Activated T-cell treated with anti-CD3 and anti-CD28 coated beads for 48 hours (primary cell): ENCODE data around the gene OPTN.
"Not testable (repeated sequence)": the region's sequence is repeated elsewhere in the genome, so short reads cannot be mapped to it uniquely, and the experiment has no call there.

Source experiments
- DNase-seq: peaks from one replicate; pipeline ENCODE4 v3.0.0-alpha.2; 2020; ENCODE audit warnings: low read depth

The OPTN gene

GRCh38 chr10:13120786-13121499 is 21.0 kb downstream of the OPTN start:
- no peak for DNase-seq

GRCh38 chr10:13121500-13121854 is 21.5 kb downstream of the OPTN start:
- DNase-seq, result no peak

GRCh38 chr10:13136651-13137050 is 36.7 kb downstream of the OPTN start:
- DNase-seq, result no peak

GRCh38 chr10:13139150-13139549 is 39.2 kb downstream of the OPTN start:
- DNase-seq, result no peak

- no peak for DNase-seq
Measured at GRCh38 chr10:13139676-13140075, 39.7 kb downstream of the OPTN start.

GRCh38 chr10:13140627-13141190 is 40.7 kb downstream of the OPTN start:
- DNase-seq, result no peak

- DNase-seq, result no peak
Measured at GRCh38 chr10:13143766-13144165, 43.8 kb downstream of the OPTN start.

GRCh38 chr10:13144814-13145213 is 44.9 kb downstream of the OPTN start:
- DNase-seq, result no peak

- no peak for DNase-seq
Measured at GRCh38 chr10:13146379-13146778, 46.4 kb downstream of the OPTN start.

GRCh38 chr10:13147161-13147560 is 47.2 kb downstream of the OPTN start:
- no peak for DNase-seq

- DNase-seq, result no peak
Measured at GRCh38 chr10:13152296-13152695, 52.3 kb downstream of the OPTN start.

- DNase-seq, result not testable (repeated sequence)
Measured at GRCh38 chr10:13155860-13156259, 55.9 kb downstream of the OPTN start.

- no peak for DNase-seq
Measured at GRCh38 chr10:13158401-13158800, 58.4 kb downstream of the OPTN start.

GRCh38 chr10:13160934-13161856 is 61.2 kb downstream of the OPTN start, which contains the start of gene MCM10:
MCM10 (plus strand) TSS chr10:13161558; CDS start chr10:13164203, 2,645 bp downstream.
- DNase-seq, result peak; percentile 96

GRCh38 chr10:13161857-13162271 is 61.9 kb downstream of the OPTN start:
- no peak for DNase-seq

GRCh38 chr10:13163859-13164258 is 63.9 kb downstream of the OPTN start:
- no peak for DNase-seq

- DNase-seq, result no peak
Measured at GRCh38 chr10:13165177-13165576, 65.2 kb downstream of the OPTN start.

- no peak for DNase-seq
Measured at GRCh38 chr10:13167568-13167967, 67.6 kb downstream of the OPTN start.

- no peak for DNase-seq
Measured at GRCh38 chr10:13168781-13169180, 68.8 kb downstream of the OPTN start.

GRCh38 chr10:13173616-13174015 is 73.7 kb downstream of the OPTN start:
- no peak for DNase-seq

- DNase-seq, result peak; percentile 6
Measured at GRCh38 chr10:13180788-13181187, 80.8 kb downstream of the OPTN start.

- DNase-seq, result no peak
Measured at GRCh38 chr10:13182424-13182823, 82.5 kb downstream of the OPTN start.

GRCh38 chr10:13183625-13184024 is 83.7 kb downstream of the OPTN start:
- no peak for DNase-seq
